NB4 (cell line): ENCODE data around the gene ERGIC1.

Experiments used
- DNase-seq: peaks from one replicate; pipeline ENCODE4 v3.0.0; 2010; ENCODE audit warnings: low read depth
- H3K4me3 ChIP-seq: one replicate; pipeline ENCODE4 v1.5.1; 2011; ENCODE audit warnings: mild to moderate bottlenecking, low read depth, low read length, moderate library complexity
- MYC ChIP-seq: IDR thresholded peaks from 2 replicates; pipeline ENCODE4 v1.6.1; 2011; ENCODE audit warnings: low read depth, low read length
- POLR2A ChIP-seq: IDR thresholded peaks from 2 replicates; pipeline ENCODE4 v1.6.1; 2011; ENCODE audit warnings: mild to moderate bottlenecking; ENCODE audit not compliant: insufficient read length; ENCODE audit errors: extremely low read depth
- TF ChIP-seq, protein P1 (sequence below): IDR thresholded peaks from one replicate; pipeline ENCODE4 v1.5.1; 2012; ENCODE audit warnings: low read depth, low read length
- TF ChIP-seq, protein P2 (sequence below): IDR thresholded peaks from 2 replicates; pipeline ENCODE4 v1.6.1; 2011; ENCODE audit warnings: low read depth, low read length

ERGIC1 gene

DNA sequence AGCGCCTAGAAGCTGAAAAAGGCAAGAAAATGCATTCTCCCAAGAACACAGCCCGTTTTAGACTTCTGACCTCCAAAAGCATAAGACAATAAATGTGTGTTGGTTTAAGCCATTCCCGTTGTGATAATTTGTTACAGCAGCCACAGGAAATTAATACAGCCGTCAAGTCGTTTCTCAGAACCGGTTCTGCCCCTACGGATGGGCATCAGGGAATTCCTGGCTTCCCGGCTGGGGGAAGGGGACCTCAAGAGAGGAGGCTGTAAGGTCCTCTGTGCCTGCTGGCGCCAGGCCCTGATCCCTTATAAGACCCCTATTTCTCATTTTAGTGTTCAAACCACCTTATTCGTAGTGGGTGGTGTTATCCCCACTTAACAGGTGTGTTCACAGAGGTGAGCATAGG is 74.6 kb downstream of the ERGIC1 start:
- no peak overlapping the region for H3K4me3 ChIP-seq
- TF ChIP-seq MYC, result no peak
- DNase-seq, result no peak

DNA sequence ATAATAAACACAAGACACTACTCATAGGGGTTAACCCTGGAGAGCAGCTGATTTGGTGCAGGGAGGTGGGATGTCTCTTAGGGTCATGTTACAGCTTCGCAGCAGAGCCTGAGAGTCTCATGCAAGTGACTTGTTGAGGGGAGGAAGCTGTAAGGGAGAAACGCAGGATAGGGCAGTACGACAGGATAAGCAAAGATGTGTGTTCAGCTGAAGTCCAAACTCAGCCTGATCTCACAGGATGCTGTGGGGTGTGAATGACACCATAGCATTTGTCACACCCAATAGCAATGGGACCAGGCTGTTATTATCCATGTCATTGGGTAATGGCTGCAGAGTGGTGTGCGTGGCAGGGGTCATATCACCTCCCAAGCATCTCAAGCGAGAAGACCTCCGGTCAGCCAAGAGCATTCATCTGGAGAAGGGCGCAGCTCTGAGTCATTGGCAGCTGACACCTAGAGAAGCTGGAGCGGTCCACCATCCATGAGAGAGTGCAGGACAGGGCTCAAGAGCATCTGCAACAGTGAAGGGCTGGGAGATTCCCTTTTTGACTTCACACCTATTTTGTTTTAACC is 76.0 kb downstream of the ERGIC1 start:
- no peak for DNase-seq
- no peak overlapping the region for H3K4me3 ChIP-seq
- TF ChIP-seq POLR2A (no peak), MYC (no peak)
- TF ChIP-seq, protein P1, sequence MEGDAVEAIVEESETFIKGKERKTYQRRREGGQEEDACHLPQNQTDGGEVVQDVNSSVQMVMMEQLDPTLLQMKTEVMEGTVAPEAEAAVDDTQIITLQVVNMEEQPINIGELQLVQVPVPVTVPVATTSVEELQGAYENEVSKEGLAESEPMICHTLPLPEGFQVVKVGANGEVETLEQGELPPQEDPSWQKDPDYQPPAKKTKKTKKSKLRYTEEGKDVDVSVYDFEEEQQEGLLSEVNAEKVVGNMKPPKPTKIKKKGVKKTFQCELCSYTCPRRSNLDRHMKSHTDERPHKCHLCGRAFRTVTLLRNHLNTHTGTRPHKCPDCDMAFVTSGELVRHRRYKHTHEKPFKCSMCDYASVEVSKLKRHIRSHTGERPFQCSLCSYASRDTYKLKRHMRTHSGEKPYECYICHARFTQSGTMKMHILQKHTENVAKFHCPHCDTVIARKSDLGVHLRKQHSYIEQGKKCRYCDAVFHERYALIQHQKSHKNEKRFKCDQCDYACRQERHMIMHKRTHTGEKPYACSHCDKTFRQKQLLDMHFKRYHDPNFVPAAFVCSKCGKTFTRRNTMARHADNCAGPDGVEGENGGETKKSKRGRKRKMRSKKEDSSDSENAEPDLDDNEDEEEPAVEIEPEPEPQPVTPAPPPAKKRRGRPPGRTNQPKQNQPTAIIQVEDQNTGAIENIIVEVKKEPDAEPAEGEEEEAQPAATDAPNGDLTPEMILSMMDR, result no peak

DNA sequence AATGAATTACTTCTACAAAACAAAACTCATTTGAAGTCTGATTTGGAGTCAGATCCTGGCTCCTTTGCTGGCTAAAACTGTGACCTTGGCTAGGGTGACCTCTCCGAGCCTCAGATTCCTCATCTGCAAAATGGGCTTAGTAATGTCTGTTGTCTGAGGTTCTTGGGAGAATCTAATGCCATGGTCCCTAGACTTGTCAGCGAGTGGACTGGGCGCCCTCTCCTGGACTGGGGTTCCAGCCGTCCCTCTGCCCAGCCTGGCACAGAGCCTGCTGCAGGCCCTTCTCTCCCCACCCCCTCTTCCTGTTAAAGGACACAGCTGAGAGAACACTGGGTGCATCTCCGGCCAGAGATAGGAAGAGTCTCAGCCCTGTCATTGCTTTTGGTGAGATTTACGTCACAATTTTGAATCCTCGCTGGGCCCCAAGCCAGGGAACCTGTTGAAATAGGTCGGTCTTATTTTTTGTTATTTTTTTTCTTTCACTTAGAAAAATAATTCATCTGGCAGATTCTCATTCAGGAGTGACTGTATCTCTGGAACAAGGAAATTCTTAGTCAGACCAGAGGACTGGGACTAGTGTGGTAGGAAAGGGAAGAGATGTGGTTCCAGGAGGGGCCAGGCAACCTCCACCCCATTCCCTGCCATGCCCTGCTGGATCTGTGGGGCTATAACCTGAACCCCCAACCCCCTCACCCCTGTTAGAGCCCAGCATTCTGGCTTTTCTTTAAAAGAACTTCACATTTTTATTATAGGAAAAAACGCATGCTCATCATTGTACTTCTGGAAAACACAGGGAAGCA is 77.0 kb downstream of the ERGIC1 start:
- H3K4me3 ChIP-seq, result no peak overlapping the region
- TF ChIP-seq, protein P2, sequence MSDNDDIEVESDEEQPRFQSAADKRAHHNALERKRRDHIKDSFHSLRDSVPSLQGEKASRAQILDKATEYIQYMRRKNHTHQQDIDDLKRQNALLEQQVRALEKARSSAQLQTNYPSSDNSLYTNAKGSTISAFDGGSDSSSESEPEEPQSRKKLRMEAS, result no peak
- no peak for TF ChIP-seq POLR2A
- no peak for TF ChIP-seq MYC
- TF ChIP-seq, protein P1, result no peak
- peak; percentile 48 for DNase-seq

DNA sequence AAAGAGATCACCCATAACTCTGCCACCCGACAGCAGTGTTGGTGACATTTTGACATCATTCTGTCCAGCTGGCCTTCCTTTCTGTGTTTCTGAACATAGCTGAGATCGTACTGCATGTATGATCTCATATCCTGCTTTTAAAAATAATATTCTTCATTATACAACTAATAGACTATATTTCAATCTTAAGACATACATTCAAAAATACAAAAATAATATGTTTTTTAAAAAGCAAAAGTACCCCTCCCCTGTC is 77.5 kb downstream of the ERGIC1 start:
- no peak overlapping the region for H3K4me3 ChIP-seq
- no peak for DNase-seq
- no peak for TF ChIP-seq MYC
- TF ChIP-seq, protein P1, result no peak
- no peak for TF ChIP-seq POLR2A
- TF ChIP-seq, protein P2, result no peak

DNA sequence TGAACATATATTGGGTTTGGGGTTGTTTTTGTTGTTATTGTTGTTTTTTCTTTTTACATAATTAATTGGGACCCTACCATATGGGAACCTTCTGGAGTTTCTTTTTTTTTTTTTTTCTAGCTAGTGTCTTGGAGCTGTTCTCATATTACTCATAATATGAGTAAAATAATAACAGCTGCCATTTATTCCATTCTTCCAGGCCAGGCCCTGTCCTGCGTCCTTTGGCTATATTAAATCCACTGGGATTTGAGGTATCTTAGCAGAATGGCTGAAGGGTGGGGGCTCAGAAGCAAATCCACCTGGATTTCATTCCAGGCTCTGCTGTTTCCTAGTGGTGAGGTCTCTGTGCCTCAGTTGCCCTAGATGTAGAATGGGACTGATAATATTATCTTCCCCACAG is 77.9 kb downstream of the ERGIC1 start:
- no peak for DNase-seq
- no peak for TF ChIP-seq MYC
- TF ChIP-seq POLR2A, result no peak
- TF ChIP-seq, protein P2, result no peak
- TF ChIP-seq, protein P1, result no peak
- H3K4me3 ChIP-seq, result no peak overlapping the region

DNA sequence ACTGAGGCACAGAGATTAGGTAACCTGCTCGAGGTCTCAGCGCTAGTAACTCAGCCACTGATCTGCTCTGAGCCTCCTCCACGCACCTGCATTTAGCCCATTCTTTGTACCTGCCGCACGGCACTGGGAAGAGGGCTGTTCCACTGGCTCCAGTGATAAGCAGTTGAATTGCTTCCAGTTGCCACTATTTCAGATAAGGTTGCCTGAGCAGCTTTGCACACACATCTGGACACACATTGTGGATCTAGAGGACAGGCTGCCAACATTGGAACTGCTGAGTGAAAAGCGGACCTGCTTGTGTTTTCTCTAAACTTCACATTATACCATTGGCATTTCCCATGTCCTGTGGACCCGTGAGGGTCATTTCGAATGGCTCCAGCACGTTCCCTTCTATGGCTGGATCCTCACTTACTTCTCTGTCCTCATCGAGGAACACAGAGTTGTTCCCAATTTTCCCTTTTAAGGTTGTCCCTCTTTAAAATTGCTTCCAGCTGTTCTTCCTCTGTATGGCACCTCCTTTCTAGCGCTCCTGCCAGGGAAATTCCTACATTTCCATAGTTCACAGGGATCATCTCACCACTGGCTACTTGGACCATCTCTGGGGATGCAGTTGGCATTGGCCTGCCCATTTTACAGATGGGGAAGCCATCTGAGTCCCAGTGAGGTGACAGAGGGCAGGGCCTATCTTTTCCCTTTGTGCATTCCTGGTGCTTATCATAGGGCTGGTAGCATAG is 79.2 kb downstream of the ERGIC1 start:
- no peak overlapping the region for H3K4me3 ChIP-seq
- no peak for DNase-seq
- no peak for TF ChIP-seq POLR2A
- TF ChIP-seq MYC, result no peak
- TF ChIP-seq, protein P2, result no peak
